ENCODE results near the gene EMP3.
"Not testable (repeated sequence)": the region's sequence is repeated elsewhere in the genome, so short reads cannot be mapped to it uniquely, and the experiment has no call there.

The EMP3 gene

DNA sequence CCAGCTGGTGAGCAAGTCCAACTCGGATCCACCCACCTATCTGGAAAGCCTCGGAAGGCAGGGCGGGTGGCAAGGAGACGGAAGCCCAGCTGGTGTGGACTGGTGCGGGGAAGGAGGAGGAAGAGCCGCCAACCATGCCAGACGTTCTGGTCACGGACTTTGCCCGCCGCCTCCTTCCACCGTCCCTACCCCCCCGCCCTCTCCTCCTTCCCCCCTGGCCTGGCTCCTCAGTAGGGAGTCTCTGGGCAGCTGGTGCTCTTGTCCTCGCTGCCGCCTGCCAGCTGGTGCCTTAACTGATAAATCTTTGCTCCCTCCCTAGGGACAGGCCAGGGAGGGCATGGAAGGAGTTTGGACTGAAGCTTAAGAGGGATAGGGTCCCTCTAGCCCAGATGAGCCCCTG is 43.6 kb downstream of the EMP3 start:
- DNase-seq (ENCODE audit: low read depth), result no peak
- no peak overlapping the region for H3K4me3 ChIP-seq (ENCODE audit: low read depth, low read length)

- no peak for DNase-seq (ENCODE audit: low read depth)
- no peak overlapping the region for H3K4me3 ChIP-seq (ENCODE audit: low read depth, low read length)
Measured at GRCh38 chr19:48370955-48371354, 45.6 kb downstream of the EMP3 start.

GRCh38 chr19:48371367-48371766 is 46.0 kb downstream of the EMP3 start:
- no peak for DNase-seq (ENCODE audit: low read depth)
- no peak overlapping the region for H3K4me3 ChIP-seq (ENCODE audit: low read depth, low read length)

- DNase-seq (ENCODE audit: low read depth); H3K4me3 ChIP-seq (ENCODE audit: low read depth, low read length): not testable (repeated sequence)
Measured at GRCh38 chr19:48371771-48372170, 46.4 kb downstream of the EMP3 start.

GRCh38 chr19:48372904-48373303 is 47.6 kb downstream of the EMP3 start:
- DNase-seq (ENCODE audit: low read depth), result no peak
- H3K4me3 ChIP-seq (ENCODE audit: low read depth, low read length), result no peak overlapping the region

DNA sequence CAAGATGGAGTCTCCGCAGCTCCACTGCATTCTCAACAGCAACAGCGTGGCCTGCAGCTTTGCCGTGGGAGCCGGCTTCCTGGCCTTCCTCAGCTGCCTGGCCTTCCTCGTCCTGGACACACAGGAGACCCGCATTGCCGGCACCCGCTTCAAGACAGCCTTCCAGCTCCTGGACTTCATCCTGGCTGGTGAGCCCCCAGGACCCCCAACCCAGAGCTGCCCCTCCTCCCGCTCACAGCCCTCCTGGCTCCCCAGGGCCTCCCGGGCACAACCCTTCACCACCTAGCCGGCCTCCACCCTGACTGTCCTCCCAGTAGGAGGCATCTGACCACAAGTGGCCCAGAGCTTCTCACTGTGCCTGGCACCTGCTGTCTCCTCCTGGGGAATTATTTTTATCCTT is 48.2 kb downstream of the EMP3 start:
- no peak overlapping the region for H3K4me3 ChIP-seq (ENCODE audit: low read depth, low read length)
- DNase-seq (ENCODE audit: low read depth), result no peak

- DNase-seq (ENCODE audit: low read depth), result no peak
- no peak overlapping the region for H3K4me3 ChIP-seq (ENCODE audit: low read depth, low read length)
Measured at GRCh38 chr19:48378194-48378570, 52.8 kb downstream of the EMP3 start.

- no peak overlapping the region for H3K4me3 ChIP-seq (ENCODE audit: low read depth, low read length)
- DNase-seq (ENCODE audit: low read depth), result no peak
Measured at GRCh38 chr19:48379058-48379457, 53.7 kb downstream of the EMP3 start.

Data from skeletal muscle cell (primary cell).